ENCODE data around the gene IQCK.

DNA sequence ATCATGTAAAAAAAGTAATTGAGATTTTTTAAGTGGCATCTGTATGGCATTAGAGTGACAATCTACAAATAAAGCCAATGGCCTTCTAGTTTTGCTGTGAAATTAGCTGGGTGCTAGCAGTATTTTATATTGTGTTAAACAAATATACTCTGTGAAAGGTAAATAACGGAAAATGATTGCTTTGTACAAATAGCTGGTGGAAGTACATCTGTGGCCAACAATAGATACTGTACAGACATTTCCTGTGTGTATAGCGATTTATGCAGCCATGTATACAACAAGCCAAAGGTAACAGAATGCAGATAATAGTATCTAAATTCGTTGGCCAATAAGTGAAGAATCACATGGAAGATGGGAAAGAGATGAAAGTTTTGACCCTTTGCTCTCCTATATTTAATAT lies 26.6 kb downstream of the IQCK start:
- TF ChIP-seq, protein P1, sequence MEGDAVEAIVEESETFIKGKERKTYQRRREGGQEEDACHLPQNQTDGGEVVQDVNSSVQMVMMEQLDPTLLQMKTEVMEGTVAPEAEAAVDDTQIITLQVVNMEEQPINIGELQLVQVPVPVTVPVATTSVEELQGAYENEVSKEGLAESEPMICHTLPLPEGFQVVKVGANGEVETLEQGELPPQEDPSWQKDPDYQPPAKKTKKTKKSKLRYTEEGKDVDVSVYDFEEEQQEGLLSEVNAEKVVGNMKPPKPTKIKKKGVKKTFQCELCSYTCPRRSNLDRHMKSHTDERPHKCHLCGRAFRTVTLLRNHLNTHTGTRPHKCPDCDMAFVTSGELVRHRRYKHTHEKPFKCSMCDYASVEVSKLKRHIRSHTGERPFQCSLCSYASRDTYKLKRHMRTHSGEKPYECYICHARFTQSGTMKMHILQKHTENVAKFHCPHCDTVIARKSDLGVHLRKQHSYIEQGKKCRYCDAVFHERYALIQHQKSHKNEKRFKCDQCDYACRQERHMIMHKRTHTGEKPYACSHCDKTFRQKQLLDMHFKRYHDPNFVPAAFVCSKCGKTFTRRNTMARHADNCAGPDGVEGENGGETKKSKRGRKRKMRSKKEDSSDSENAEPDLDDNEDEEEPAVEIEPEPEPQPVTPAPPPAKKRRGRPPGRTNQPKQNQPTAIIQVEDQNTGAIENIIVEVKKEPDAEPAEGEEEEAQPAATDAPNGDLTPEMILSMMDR (IDR thresholded peaks at IDR 0.05): no peak
- TF ChIP-seq POLR2AphosphoS5 (IDR thresholded peaks at IDR 0.05; ENCODE audit: insufficient read depth in 1 of 2, low read depth in 1 of 2): no peak
- TF ChIP-seq POLR2A (IDR thresholded peaks at IDR 0.05): no peak

Data from vagina (tissue), 2 donors.